K562 (cell line): ENCODE measurements around the gene PAQR7. TPM values are rescaled to one million over a fixed set of nuclear protein-coding genes. Genes with fewer than 3 reads are reported as not detected.
A peak's percentile ranks its signal among the peaks of the same experiment; 100 is the strongest.

Experiments used
- BRD4 ChIP-seq: fragments of 200-600 bp; sonication (generic); IDR thresholded peaks from 2 replicates; pipeline ENCODE4 v1.6.1; 2017; ENCODE audit warnings: inconsistent platforms
- CCAR2 ChIP-seq: fragments of 200-400 bp; formaldehyde crosslinking; IDR thresholded peaks from 2 replicates; pipeline ENCODE4 v1.6.1; 2017; ENCODE audit warnings: mild to moderate bottlenecking, low read depth, low read length
- CEBPB ChIP-seq: fragments of 450-650 bp; IDR thresholded peaks from 2 replicates; pipeline ENCODE4 v1.6.1; 2016; ENCODE audit warnings: missing genetic modification characterization, missing compliant biosample characterization
- ELF2 ChIP-seq: fragments of 250-450 bp; sonication (Bioruptor Pico); IDR thresholded peaks from 2 replicates; pipeline ENCODE4 v1.5.0; 2021; ENCODE audit warnings: mild to moderate bottlenecking
- EZH2 ChIP-seq: IDR thresholded peaks from 2 replicates; pipeline ENCODE4 v1.6.1; 2012; ENCODE audit warnings: low read depth, mild to moderate bottlenecking, inconsistent platforms, low read length, borderline replicate concordance
- HSF4 ChIP-seq: fragments of 250-450 bp; sonication (Bioruptor Pico); IDR thresholded peaks from 2 replicates; pipeline ENCODE4 v2.1.2; 2022; ENCODE audit warnings: mild to moderate bottlenecking, moderate library complexity, borderline replicate concordance
- L3MBTL2 ChIP-seq: fragments of 450-650 bp; IDR thresholded peaks from 2 replicates; pipeline ENCODE4 v1.6.1; 2016; ENCODE audit warnings: mild to moderate bottlenecking, moderate library complexity
- NFXL1 ChIP-seq: fragments of 450-650 bp; formaldehyde crosslinking; IDR thresholded peaks from 2 replicates; pipeline ENCODE4 v1.4.0; 2021; ENCODE audit warnings: mild to moderate bottlenecking
- POLR2G ChIP-seq: fragments of 200-400 bp; formaldehyde crosslinking; IDR thresholded peaks from 2 replicates; pipeline ENCODE4 v1.6.1; 2017; ENCODE audit warnings: low read depth, mild to moderate bottlenecking, antibody characterized with exemption, low read length, moderate library complexity
- POLR3G ChIP-seq: IDR thresholded peaks from 2 replicates; pipeline ENCODE4 v1.6.1; 2011; ENCODE audit not compliant: insufficient read length, insufficient replicate concordance; ENCODE audit errors: extremely low read depth
- RBBP5 ChIP-seq: fragments of 200-600 bp; sonication (generic); IDR thresholded peaks from 2 replicates; pipeline ENCODE4 v1.6.1; 2012; ENCODE audit warnings: borderline replicate concordance, mild to moderate bottlenecking, low read length, control low read depth, inconsistent platforms; ENCODE audit not compliant: insufficient read depth, poor library complexity, severe bottlenecking
- SAFB ChIP-seq: fragments of 200-400 bp; formaldehyde crosslinking; IDR thresholded peaks from 2 replicates; pipeline ENCODE4 v1.6.1; 2017; ENCODE audit warnings: low read depth, low read length, borderline replicate concordance
- SRSF9 ChIP-seq: fragments of 200-400 bp; formaldehyde crosslinking; IDR thresholded peaks from 2 replicates; pipeline ENCODE4 v1.6.1; 2017; ENCODE audit warnings: low read depth, low read length, borderline replicate concordance
- TOE1 ChIP-seq, 2 experiments: fragments of 450-650 bp in 1 of 2; sonication (generic) in 1 of 2; formaldehyde crosslinking in 1 of 2; IDR thresholded peaks; 2 replicates each; pipeline versions ENCODE4 v1.7.1 to v1.8.0; 2016 to 2022; ENCODE audit warnings: borderline replicate concordance in 2 of 2, mild to moderate bottlenecking in 2 of 2, antibody characterized with exemption in 1 of 2, inconsistent platforms in 1 of 2, low read depth in 1 of 2, missing genetic modification reagents in 1 of 2, moderate library complexity in 1 of 2
- ZKSCAN1 ChIP-seq: fragments of 150-350 bp; IDR thresholded peaks from 2 replicates; pipeline ENCODE4 v1.6.1; 2016; ENCODE audit warnings: low read depth, low read length
- ZNF436 ChIP-seq: fragments of 250-450, 450-650 bp; sonication (Bioruptor Pico); formaldehyde crosslinking; IDR thresholded peaks from 2 replicates; pipeline ENCODE4 v1.7.0; 2020; ENCODE audit warnings: mild to moderate bottlenecking
- polyA plus RNA-seq, 8 experiments: library from polyadenylated mRNA; depleted of rRNA in 4 of 8; stranded (reverse) in 5 of 8; unstranded in 3 of 8; fragments of >200 nt; fragmentation: Nextera tagmentation in 2 of 8; fragmentation: Illumina TruSeq in 1 of 8; extraction: Ambion mirVana in 2 of 8; extraction: Trizol in 1 of 8; gene quantifications; 2 replicates each; pipeline versions ENCODE4 v1.2.1 to v1.2.3, GENCODE V29; 2011 to 2014; ENCODE audit warnings: inconsistent platforms in 1 of 8, missing spikeins in 1 of 8
- total RNA-seq, 7 experiments: library from RNA; depleted of rRNA in 6 of 7; stranded (reverse); fragments of >200 nt in 6 of 7; fragmentation: Illumina TruSeq in 2 of 7; extraction: Trizol in 2 of 7; gene quantifications; 2 replicates each; pipeline versions ENCODE4 v1.2.1 to v1.2.3, GENCODE V29; 2011 to 2021; ENCODE audit warnings: low replicate concordance in 1 of 7
- TF ChIP-seq, protein P1 (sequence below): sonication (generic); formaldehyde crosslinking; IDR thresholded peaks from 2 replicates; pipeline ENCODE4 v1.8.1; 2023; ENCODE audit warnings: mild to moderate bottlenecking, missing genetic modification reagents
- TF ChIP-seq, protein P2 (sequence below): sonication (generic); formaldehyde crosslinking; IDR thresholded peaks from 2 replicates; pipeline ENCODE4 v1.8.0; 2023; ENCODE audit warnings: missing genetic modification reagents, mild to moderate bottlenecking, borderline replicate concordance

Gene PAQR7
- total and polyA plus RNA-seq, 9 of the 15 experiments (the other 6 are each of a cell fraction or from before 2014, with no cell fraction given): 1.1 to 5.2 (median 2.6) TPM

DNA sequence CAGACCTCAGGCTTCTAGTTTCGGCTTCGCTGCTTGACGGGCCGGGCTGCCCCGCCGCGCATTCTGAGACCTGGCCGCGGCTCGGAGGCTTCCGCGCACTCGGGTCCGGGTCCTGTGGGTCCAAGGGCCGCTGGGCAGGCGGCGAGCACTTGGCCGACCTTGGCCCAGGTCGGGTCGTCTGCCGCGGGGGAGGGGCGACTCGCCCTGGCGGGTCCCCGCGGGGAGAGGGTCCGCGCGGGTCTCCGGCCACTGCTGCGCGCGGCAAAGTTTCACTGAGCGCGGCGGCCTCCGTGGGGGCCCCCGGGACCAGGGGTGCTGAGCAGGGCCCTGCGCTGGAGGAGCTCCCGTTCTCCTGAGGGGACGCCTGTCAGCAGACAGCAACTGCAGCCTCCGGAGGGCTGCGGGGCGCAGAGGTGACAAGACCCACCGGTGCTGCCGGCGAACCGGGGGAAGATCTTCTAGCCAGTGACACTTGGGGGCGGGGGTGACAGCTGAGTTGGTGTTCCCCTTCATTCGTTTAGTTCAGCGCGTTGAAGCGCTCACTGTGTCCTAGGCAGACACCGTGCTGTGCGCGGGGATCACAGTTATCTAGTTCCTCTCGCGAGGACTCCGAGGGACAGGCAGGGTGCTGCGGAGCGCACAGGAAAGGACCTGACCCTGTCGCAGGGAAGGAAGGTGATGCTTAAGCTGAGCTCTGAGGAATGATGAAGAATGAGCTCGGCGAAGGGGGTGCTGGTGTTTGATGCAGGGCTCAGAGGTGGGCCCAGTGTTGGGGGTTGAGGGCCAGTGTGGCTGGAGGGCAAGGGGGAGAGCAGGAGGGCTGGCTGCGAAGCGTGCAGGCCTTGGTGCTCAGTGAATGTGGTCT, 55.0 kb downstream of the PAQR7 start (continued):
- TF ChIP-seq NFXL1: no peak
- TF ChIP-seq CCAR2: no peak
- TF ChIP-seq BRD4: no peak; the same call in 1 of the 2 replicates
- peak; percentile 82 for TF ChIP-seq RBBP5
- TF ChIP-seq TOE1 (IDR thresholded peaks at IDR 0.05; ENCODE audit: borderline replicate concordance): no peak; the same call in 1 of the 2 replicates
- no peak; the same call in 1 of the 2 replicates for TF ChIP-seq TOE1 (CRISPR knock-in tag; IDR thresholded peaks at IDR 0.05; ENCODE audit: borderline replicate concordance, low read depth)
- TF ChIP-seq, protein P1, sequence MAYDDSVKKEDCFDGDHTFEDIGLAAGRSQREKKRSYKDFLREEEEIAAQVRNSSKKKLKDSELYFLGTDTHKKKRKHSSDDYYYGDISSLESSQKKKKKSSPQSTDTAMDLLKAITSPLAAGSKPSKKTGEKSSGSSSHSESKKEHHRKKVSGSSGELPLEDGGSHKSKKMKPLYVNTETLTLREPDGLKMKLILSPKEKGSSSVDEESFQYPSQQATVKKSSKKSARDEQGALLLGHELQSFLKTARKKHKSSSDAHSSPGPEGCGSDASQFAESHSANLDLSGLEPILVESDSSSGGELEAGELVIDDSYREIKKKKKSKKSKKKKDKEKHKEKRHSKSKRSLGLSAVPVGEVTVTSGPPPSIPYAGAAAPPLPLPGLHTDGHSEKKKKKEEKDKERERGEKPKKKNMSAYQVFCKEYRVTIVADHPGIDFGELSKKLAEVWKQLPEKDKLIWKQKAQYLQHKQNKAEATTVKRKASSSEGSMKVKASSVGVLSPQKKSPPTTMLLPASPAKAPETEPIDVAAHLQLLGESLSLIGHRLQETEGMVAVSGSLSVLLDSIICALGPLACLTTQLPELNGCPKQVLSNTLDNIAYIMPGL (CRISPR knock-in tag): peak; percentile 46; the same call in 1 of the 2 replicates
- TF ChIP-seq SRSF9: no peak
- TF ChIP-seq ELF2: no peak
- no peak for TF ChIP-seq EZH2
- no peak for TF ChIP-seq CEBPB (tag)
- no peak for TF ChIP-seq POLR3G
- TF ChIP-seq ZKSCAN1: no peak
- TF ChIP-seq, protein P2, sequence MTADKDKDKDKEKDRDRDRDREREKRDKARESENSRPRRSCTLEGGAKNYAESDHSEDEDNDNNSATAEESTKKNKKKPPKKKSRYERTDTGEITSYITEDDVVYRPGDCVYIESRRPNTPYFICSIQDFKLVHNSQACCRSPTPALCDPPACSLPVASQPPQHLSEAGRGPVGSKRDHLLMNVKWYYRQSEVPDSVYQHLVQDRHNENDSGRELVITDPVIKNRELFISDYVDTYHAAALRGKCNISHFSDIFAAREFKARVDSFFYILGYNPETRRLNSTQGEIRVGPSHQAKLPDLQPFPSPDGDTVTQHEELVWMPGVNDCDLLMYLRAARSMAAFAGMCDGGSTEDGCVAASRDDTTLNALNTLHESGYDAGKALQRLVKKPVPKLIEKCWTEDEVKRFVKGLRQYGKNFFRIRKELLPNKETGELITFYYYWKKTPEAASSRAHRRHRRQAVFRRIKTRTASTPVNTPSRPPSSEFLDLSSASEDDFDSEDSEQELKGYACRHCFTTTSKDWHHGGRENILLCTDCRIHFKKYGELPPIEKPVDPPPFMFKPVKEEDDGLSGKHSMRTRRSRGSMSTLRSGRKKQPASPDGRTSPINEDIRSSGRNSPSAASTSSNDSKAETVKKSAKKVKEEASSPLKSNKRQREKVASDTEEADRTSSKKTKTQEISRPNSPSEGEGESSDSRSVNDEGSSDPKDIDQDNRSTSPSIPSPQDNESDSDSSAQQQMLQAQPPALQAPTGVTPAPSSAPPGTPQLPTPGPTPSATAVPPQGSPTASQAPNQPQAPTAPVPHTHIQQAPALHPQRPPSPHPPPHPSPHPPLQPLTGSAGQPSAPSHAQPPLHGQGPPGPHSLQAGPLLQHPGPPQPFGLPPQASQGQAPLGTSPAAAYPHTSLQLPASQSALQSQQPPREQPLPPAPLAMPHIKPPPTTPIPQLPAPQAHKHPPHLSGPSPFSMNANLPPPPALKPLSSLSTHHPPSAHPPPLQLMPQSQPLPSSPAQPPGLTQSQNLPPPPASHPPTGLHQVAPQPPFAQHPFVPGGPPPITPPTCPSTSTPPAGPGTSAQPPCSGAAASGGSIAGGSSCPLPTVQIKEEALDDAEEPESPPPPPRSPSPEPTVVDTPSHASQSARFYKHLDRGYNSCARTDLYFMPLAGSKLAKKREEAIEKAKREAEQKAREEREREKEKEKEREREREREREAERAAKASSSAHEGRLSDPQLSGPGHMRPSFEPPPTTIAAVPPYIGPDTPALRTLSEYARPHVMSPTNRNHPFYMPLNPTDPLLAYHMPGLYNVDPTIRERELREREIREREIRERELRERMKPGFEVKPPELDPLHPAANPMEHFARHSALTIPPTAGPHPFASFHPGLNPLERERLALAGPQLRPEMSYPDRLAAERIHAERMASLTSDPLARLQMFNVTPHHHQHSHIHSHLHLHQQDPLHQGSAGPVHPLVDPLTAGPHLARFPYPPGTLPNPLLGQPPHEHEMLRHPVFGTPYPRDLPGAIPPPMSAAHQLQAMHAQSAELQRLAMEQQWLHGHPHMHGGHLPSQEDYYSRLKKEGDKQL (CRISPR knock-in tag): no peak
- TF ChIP-seq POLR2G: peak; percentile 87
- no peak for TF ChIP-seq HSF4 (CRISPR knock-in tag)
- TF ChIP-seq SAFB: peak; percentile 53; the same call in 1 of the 2 replicates
- peak; percentile 64; the same call in 1 of the 2 replicates for TF ChIP-seq L3MBTL2
- TF ChIP-seq ZNF436 (CRISPR knock-in tag): 0 out of 2 replicates have a peak, but pooled peaks have one; percentile 10
